ENCODE results near the gene P2RX2.

P2RX2 gene

GRCh38 chr12:132620113-132620898 is 1.7 kb downstream of the P2RX2 start:
- no peak for DNase-seq (ENCODE audit: low read depth)

GRCh38 chr12:132620899-132621656 is 2.5 kb downstream of the P2RX2 start:
- DNase-seq (ENCODE audit: low read depth), result no peak

- no peak for DNase-seq (ENCODE audit: low read depth)
These were observed 3.3 kb downstream of the P2RX2 start for GRCh38 chr12:132621657-132622435.

- DNase-seq (ENCODE audit: low read depth), result no peak
These were observed 4.0 kb downstream of the P2RX2 start for GRCh38 chr12:132622437-132623071.

GRCh38 chr12:132623072-132623869 is 4.7 kb downstream of the P2RX2 start:
- no peak for DNase-seq (ENCODE audit: low read depth)

GRCh38 chr12:132624186-132624855 is 5.7 kb downstream of the P2RX2 start:
- DNase-seq (ENCODE audit: low read depth), result no peak

GRCh38 chr12:132624910-132625630 is 6.5 kb downstream of the P2RX2 start:
- DNase-seq (ENCODE audit: low read depth), result no peak

- no peak for DNase-seq (ENCODE audit: low read depth)
These were observed 7.3 kb downstream of the P2RX2 start for GRCh38 chr12:132625731-132626430.

- DNase-seq (ENCODE audit: low read depth), result no peak
These were observed 10.8 kb downstream of the P2RX2 start for GRCh38 chr12:132629330-132629729.

GRCh38 chr12:132630672-132631071 is 12.1 kb downstream of the P2RX2 start:
- no peak for DNase-seq (ENCODE audit: low read depth)

- DNase-seq (ENCODE audit: low read depth), result no peak
These were observed 13.1 kb downstream of the P2RX2 start for GRCh38 chr12:132631666-132632065.

- DNase-seq (ENCODE audit: low read depth), result no peak
These were observed 14.1 kb downstream of the P2RX2 start for GRCh38 chr12:132632521-132633228.

GRCh38 chr12:132633398-132633797 is 14.8 kb downstream of the P2RX2 start:
- DNase-seq (ENCODE audit: low read depth), result no peak

GRCh38 chr12:132633901-132634300 is 15.3 kb downstream of the P2RX2 start:
- no peak for DNase-seq (ENCODE audit: low read depth)

- DNase-seq (ENCODE audit: low read depth), result no peak
These were observed 15.9 kb downstream of the P2RX2 start for GRCh38 chr12:132634411-132634990.

GRCh38 chr12:132635076-132635955 is 16.7 kb downstream of the P2RX2 start:
- no peak for DNase-seq (ENCODE audit: low read depth)

GRCh38 chr12:132637811-132638210 is 19.2 kb downstream of the P2RX2 start:
- no peak for DNase-seq (ENCODE audit: low read depth)

Measured in stimulated activated CD8-positive, alpha-beta memory T cell treated with anti-CD3 and anti-CD28 coated beads, Interleukin-12 subunit alpha, Interleukin-12 subunit beta, amount 100 ng/mL, for 1 hour (primary cell).